Stomach (tissue), 9 donors: ENCODE results near the gene TAC1. TPM values are rescaled to one million over a fixed set of nuclear protein-coding genes. Genes with fewer than 3 reads are reported as not detected.

Experiments used
- DNase-seq, 2 donors: peaks; one replicate each; pipeline versions ENCODE4 v3.0.0 to v3.0.0-alpha.2; 2013 to 2019
- H3K27ac ChIP-seq, 5 donors: fragments of 200-600 bp in 4 of 5; sonication (generic) in 4 of 5; one replicate each; pipeline ENCODE4 v1.5.1; 2013 to 2019; ENCODE audit warnings: mild to moderate bottlenecking in 1 of 5, moderate library complexity in 1 of 5
- H3K27me3 ChIP-seq, 3 donors: fragments of 200-600 bp; sonication (generic); one replicate each; pipeline ENCODE4 v1.5.1; 2017 to 2019; ENCODE audit warnings: mixed run types in 1 of 3
- H3K36me3 ChIP-seq, 4 donors: fragments of 200-600 bp; sonication (generic); 1 replicate in 3 of 4; 2 replicates in 1 of 4; pipeline ENCODE4 v1.5.1; 2016 to 2019
- H3K4me1 ChIP-seq, 4 donors: fragments of 200-600 bp; sonication (generic); one replicate each; pipeline ENCODE4 v1.5.1; 2016 to 2019
- H3K4me3 ChIP-seq, 4 donors: fragments of 200-600 bp; sonication (generic) in 3 of 4; one replicate each; pipeline ENCODE4 v1.5.1; 2016 to 2019; ENCODE audit warnings: mild to moderate bottlenecking in 1 of 4
- H3K9me3 ChIP-seq, 4 donors: fragments of 200-600 bp; sonication (generic); one replicate each; pipeline ENCODE4 v1.5.1; 2016 to 2019
- EP300 ChIP-seq: sonication (generic); formaldehyde crosslinking; IDR thresholded peaks from one replicate; pipeline ENCODE4 v1.6.1; 2017; ENCODE audit warnings: antibody characterized with exemption
- POLR2A ChIP-seq, 4 donors: fragments of 450-650 bp; IDR thresholded peaks; one replicate each; pipeline ENCODE4 v1.6.1; 2016; ENCODE audit warnings: antibody characterized with exemption in 4 of 4, control low read depth in 2 of 4, mild to moderate bottlenecking in 1 of 4, moderate library complexity in 1 of 4
- POLR2AphosphoS5 ChIP-seq, 3 donors: sonication (generic); formaldehyde crosslinking; IDR thresholded peaks; one replicate each; pipeline ENCODE4 v1.6.1; 2016; ENCODE audit warnings: antibody characterized with exemption in 3 of 3
- WGBS, 5 donors: extraction: QIAGEN DNeasy Blood & Tissue Kit in 3 of 5; methylation state at CpG; one replicate each; pipeline versions ENCODE4 v1.1.5 to v1.1.7; 2013 to 2018; 5-methylcytosine and 5-hydroxymethylcytosine counted together
- intact Hi-C: fragments of 100-400 bp; cut with DNase I; formaldehyde crosslinking; loops from one replicate; pipeline ENCODE4 v1.15.1; 2023; ENCODE audit warnings: low total_unique reads
- polyA plus RNA-seq, 3 donors: library from polyadenylated mRNA; stranded (reverse); fragments of 200-250 nt; gene quantifications; one replicate each; pipeline ENCODE4 v1.2.3, GENCODE V29; 2013
- total RNA-seq, 5 donors: library from RNA; depleted of rRNA; stranded (reverse); fragments of >200 nt; gene quantifications; one replicate each; pipeline versions ENCODE4 v1.1.0 to v1.2.3, GENCODE V29; 2014 to 2016
- TF ChIP-seq, protein P1 (sequence below), 7 experiments: fragments of 450-650 bp in 4 of 7; fragments of 200-600 bp in 3 of 7; sonication (generic) in 3 of 7; IDR thresholded peaks; one replicate each; pipeline ENCODE4 v1.5.1; 2016 to 2019; ENCODE audit warnings: antibody characterized with exemption in 7 of 7, control low read depth in 2 of 7, mild to moderate bottlenecking in 1 of 7
- donor health status: healthy with polysubstance abuse.
- donor health status: Bipolar disorder and iron deficiency.
- donor health status: healthy.

Gene TAC1
- total and polyA plus RNA-seq, 8 donors = 0.25 to 2.8 (median 1.7) TPM; not detected in 4

DNA sequence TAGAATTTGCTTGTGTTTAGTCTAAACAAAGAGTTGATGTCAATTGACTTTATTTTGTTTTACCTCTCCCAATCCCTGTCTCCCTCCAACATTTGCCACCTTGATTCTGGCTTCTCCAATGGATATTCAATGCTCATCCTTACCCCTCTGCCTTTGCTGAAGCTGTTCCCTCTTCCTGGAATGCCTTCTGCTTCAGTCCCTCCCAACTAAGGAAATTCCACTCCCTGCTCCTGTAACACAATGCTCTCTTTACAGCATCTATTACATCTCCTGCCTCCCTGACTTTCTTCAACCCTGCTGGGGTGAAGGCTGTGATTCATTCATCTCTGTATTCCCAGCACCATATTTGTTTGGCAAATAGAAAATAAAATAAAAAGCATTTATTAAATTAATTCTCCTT lies 34.5 kb upstream of the TAC1 start:
- intact Hi-C loops = no loop called here
- Histone ChIP-seq H3K27ac (no peak overlapping the region), H3K4me1 (no peaks in the 10 kb centered on the region), H3K36me3 (no peaks in the 10 kb centered on the region), H3K9me3 (peaks cover 0 to 16% (median 8%) of the 10 kb centered on the region in 4 donors), H3K4me3 (no peak overlapping the region), H3K27me3 (no peaks in the 10 kb centered on the region)
- TF ChIP-seq EP300 (no peak), POLR2A (IDR thresholded peaks at IDR 0.05) (no peak), POLR2AphosphoS5 (IDR thresholded peaks at IDR 0.05) (no peak)
- TF ChIP-seq, protein P1, sequence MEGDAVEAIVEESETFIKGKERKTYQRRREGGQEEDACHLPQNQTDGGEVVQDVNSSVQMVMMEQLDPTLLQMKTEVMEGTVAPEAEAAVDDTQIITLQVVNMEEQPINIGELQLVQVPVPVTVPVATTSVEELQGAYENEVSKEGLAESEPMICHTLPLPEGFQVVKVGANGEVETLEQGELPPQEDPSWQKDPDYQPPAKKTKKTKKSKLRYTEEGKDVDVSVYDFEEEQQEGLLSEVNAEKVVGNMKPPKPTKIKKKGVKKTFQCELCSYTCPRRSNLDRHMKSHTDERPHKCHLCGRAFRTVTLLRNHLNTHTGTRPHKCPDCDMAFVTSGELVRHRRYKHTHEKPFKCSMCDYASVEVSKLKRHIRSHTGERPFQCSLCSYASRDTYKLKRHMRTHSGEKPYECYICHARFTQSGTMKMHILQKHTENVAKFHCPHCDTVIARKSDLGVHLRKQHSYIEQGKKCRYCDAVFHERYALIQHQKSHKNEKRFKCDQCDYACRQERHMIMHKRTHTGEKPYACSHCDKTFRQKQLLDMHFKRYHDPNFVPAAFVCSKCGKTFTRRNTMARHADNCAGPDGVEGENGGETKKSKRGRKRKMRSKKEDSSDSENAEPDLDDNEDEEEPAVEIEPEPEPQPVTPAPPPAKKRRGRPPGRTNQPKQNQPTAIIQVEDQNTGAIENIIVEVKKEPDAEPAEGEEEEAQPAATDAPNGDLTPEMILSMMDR (IDR thresholded peaks at IDR 0.05) = no peak
- DNase-seq = no peak

GRCh38 chr7:97722386-97722785 lies 9.5 kb upstream of the TAC1 start:
- WGBS, 5 donors = 68 to 84% (median 83%) methylated on average over 3 of the region's 3 CpGs
- H3K27me3 ChIP-seq = no peaks in the 10 kb centered on the region
- no peak for TF ChIP-seq POLR2A (IDR thresholded peaks at IDR 0.05)
- TF ChIP-seq POLR2AphosphoS5 (IDR thresholded peaks at IDR 0.05) = no peak
- TF ChIP-seq, protein P1 (IDR thresholded peaks at IDR 0.05) = no peak
- TF ChIP-seq EP300 = no peak

DNA sequence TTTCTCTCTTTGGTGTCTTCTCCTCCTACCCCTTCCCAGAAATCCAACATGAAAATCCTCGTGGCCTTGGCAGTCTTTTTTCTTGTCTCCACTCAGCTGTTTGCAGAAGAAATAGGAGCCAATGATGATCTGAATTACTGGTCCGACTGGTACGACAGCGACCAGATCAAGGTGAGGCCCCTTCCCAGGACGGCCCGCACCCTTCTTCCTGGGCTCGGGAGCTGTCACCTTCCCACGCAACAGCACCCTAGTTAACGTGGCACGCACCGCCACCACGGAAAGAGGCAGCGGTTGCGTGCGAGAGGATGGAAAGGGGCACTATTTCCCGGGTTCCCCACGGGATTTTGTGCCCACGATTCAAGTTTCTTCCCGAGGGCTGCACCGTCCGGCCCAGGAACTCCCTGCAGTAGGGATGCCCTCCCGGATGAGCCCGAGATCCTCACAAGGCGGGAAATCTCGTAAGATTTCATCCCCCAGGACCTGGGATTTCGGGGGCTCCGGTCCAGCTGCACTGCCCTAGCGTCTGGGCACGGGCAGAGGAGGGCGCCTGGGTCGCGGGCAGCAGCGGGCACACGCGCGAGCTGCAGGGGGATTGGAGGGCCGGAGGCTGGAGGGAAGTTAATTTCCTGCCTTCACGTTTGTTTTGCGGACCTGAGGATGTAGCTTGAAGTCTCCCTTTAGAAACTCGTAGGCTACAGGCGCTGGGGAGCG lies 834 bp downstream of the TAC1 start:
- 3 to 6% (median 4%) methylated on average over 40 to 42 of the region's 42 CpGs for WGBS, 5 donors
- Histone ChIP-seq H3K36me3 (no peaks in the 10 kb centered on the region), H3K27me3 (peaks cover 10 to 68% (median 40%) of the 10 kb centered on the region in 3 donors), H3K27ac (no peak overlapping the region), H3K4me3 (peak overlapping the region in 3 of 4 donors; percentile 25 to 32 (median 26)), H3K9me3 (no peaks in the 10 kb centered on the region), H3K4me1 (peaks cover 4 to 29% (median 16%) of the 10 kb centered on the region in 4 donors)
- intact Hi-C loops = no loop called here
- DNase-seq = peak in 1 of 2 donors; percentile 9
- TF ChIP-seq POLR2A (IDR thresholded peaks at IDR 0.05) = no peak
- no peak for TF ChIP-seq POLR2AphosphoS5 (IDR thresholded peaks at IDR 0.05)
- no peak for TF ChIP-seq EP300
- TF ChIP-seq, protein P1 (IDR thresholded peaks at IDR 0.05) = no peak

More at GRCh38 chr7:97722386-97722785, 9.5 kb upstream of the TAC1 start:
- H3K4me3 ChIP-seq = no peak overlapping the region
- no peaks in the 10 kb centered on the region for H3K36me3 ChIP-seq
- intact Hi-C loops = no loop called here
- no peaks in the 10 kb centered on the region for H3K4me1 ChIP-seq
- H3K9me3 ChIP-seq = peaks cover 0 to 3% (median 0%) of the 10 kb centered on the region in 4 donors
- DNase-seq = no peak
- no peak overlapping the region for H3K27ac ChIP-seq

DNA sequence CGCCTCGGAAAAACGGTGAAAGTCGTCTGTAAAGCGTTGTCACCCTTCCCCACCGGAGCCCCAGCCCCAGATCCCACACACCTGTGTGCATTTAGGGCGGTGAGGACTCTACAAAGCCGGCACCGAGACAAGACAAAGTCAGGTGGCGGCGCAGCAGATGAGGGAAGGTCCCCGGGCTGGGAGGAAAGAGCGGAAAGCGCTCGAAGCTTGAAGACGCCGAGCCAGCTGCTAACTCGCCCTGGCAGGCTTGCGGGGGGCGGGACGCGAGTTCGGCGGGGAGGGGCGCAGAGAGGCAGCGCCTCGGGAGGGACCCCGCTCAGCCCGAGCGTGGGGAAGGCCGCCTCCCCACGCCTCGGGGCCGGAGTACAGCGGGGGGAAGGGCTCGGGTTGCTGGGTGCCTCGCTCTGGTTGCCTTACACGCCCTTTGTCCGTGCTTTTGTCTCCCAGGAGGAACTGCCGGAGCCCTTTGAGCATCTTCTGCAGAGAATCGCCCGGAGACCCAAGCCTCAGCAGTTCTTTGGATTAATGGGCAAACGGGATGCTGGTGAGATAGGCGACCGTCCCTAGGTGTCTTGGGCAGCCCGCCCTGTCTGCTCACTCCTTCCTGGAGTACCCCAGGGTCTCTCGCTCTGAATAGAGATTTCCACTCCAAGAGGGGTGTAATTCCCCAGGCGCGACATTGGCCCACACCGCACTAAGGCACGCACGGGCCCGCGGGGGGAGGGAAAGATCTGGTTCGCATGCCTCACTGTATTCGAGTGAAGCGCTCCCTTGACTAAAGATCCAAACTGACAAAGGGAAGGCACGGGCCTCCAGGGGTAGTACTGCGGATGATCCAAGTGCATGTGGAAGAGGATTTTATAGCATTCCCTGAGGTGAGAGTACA lies 1.6 kb downstream of the TAC1 start:
- 2 to 8% (median 4%) methylated on average over 34 to 59 of the region's 59 CpGs for WGBS, 5 donors
- H3K36me3 ChIP-seq = no peaks in the 10 kb centered on the region
- no peak overlapping the region for H3K27ac ChIP-seq
- H3K4me1 ChIP-seq = peaks cover 4 to 29% (median 16%) of the 10 kb centered on the region in 4 donors
- H3K9me3 ChIP-seq = no peaks in the 10 kb centered on the region
- peaks cover 10 to 67% (median 40%) of the 10 kb centered on the region in 3 donors for H3K27me3 ChIP-seq
- TF ChIP-seq, protein P1 (IDR thresholded peaks at IDR 0.05) = no peak
- no peak for TF ChIP-seq EP300
- no peak for TF ChIP-seq POLR2A (IDR thresholded peaks at IDR 0.05)
- no peak for TF ChIP-seq POLR2AphosphoS5 (IDR thresholded peaks at IDR 0.05)
- intact Hi-C loops = no loop called here
- H3K4me3 ChIP-seq = peak overlapping the region in 3 of 4 donors; percentile 25 to 32 (median 26)
- peak in 1 of 2 donors; percentile 34 for DNase-seq
